NT2/D1 (cell line): ENCODE results near the gene PPP1R2B.

Experiments
- DNase-seq: peaks from one replicate; pipeline ENCODE4 v3.0.0-alpha.2; 2011; ENCODE audit warnings: low read depth, low spot score
- H3K27me3 ChIP-seq: 2 replicates; pipeline ENCODE4 v1.6.0; 2011; ENCODE audit warnings: mild to moderate bottlenecking; ENCODE audit not compliant: insufficient read length, insufficient read depth
- H3K36me3 ChIP-seq: 2 replicates; pipeline ENCODE4 v1.6.1; 2011; ENCODE audit warnings: mild to moderate bottlenecking, low read length, mixed read lengths; ENCODE audit not compliant: insufficient read depth, insufficient read length
- H3K4me1 ChIP-seq: 2 replicates; pipeline ENCODE4 v1.5.1; 2011; ENCODE audit not compliant: insufficient read depth, insufficient read length
- H3K4me3 ChIP-seq: 2 replicates; pipeline ENCODE4 v1.5.1; 2011; ENCODE audit warnings: low read depth; ENCODE audit not compliant: insufficient read length
- H3K9ac ChIP-seq: 2 replicates; pipeline ENCODE4 v1.6.0; 2011; ENCODE audit warnings: low read depth; ENCODE audit not compliant: insufficient read length
- H3K9me3 ChIP-seq: 2 replicates; pipeline ENCODE4 v1.5.1; 2011; ENCODE audit warnings: mild to moderate bottlenecking, low read length; ENCODE audit not compliant: insufficient read depth
- SUZ12 ChIP-seq: IDR thresholded peaks from 2 replicates; pipeline ENCODE4 v1.6.1; 2011; ENCODE audit not compliant: insufficient read length, insufficient read depth; ENCODE audit errors: extremely low read depth
- YY1 ChIP-seq: IDR thresholded peaks from 2 replicates; pipeline ENCODE4 v1.6.1; 2011; ENCODE audit not compliant: insufficient read length, insufficient read depth
- ZNF274 ChIP-seq: IDR thresholded peaks from 2 replicates; pipeline ENCODE4 v1.6.1; 2011; ENCODE audit warnings: mild to moderate bottlenecking, low read depth, low read length

The PPP1R2B gene

DNA sequence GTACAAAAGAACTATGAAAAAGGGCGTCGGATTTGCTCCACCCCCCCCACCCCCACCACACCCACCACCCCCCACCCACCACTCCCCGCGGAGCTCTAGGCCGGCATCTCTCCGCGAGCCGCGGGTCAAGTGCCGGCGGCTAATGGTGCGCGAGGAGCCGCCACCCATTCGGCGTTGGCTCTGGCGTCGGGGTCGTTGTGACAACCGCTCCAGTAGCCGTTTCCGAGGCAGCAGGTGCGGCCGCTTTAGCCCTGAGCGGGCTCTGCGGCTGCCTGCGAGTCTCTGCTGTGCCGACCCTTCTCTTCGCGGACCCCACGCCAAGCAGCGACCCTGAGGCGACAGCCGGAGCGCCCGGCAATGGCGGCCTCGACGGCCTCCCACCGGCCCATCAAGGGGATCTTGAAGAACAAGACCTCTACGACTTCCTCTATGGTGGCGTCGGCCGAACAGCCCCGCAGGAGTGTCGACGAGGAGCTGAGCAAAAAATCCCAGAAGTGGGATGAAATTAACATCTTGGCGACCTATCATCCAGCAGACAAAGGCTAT, at the start of gene PPP1R2B:
PPP1R2B (plus strand) TSS at position 90 of the 546 bp plus-strand sequence; CDS start at position 358, 268 bp downstream.
- H3K9ac ChIP-seq, result no peak within 1 kb of the TSS
- TF ChIP-seq SUZ12, result no peak
- TF ChIP-seq ZNF274, result no peak
- TF ChIP-seq YY1, result no peak

GRCh38 chr5:156800929-156801328, 49.2 kb upstream of the PPP1R2B start:
- DNase-seq, result no peak
- Histone ChIP-seq H3K9me3 (peaks cover 14% of the 10 kb centered on the region; the same call in 1 of the 2 replicates), H3K4me3 (no peak overlapping the region), H3K4me1 (no peaks in the 10 kb centered on the region), H3K27me3 (no peaks in the 10 kb centered on the region), H3K9ac (no peak overlapping the region), H3K36me3 (no peaks in the 10 kb centered on the region)
- no peak for TF ChIP-seq SUZ12
- TF ChIP-seq YY1, result no peak
- TF ChIP-seq ZNF274, result no peak

More for the DNA sequence above, at the start of gene PPP1R2B:
- no peak for DNase-seq
- no peaks in the 10 kb centered on the region for H3K36me3 ChIP-seq
- H3K4me3 ChIP-seq, result no peak within 1 kb of the TSS
- H3K9me3 ChIP-seq, result peaks cover 4% of the 10 kb centered on the region
- no peaks in the 10 kb centered on the region for H3K4me1 ChIP-seq
- H3K27me3 ChIP-seq, result no peaks in the 10 kb centered on the region

DNA sequence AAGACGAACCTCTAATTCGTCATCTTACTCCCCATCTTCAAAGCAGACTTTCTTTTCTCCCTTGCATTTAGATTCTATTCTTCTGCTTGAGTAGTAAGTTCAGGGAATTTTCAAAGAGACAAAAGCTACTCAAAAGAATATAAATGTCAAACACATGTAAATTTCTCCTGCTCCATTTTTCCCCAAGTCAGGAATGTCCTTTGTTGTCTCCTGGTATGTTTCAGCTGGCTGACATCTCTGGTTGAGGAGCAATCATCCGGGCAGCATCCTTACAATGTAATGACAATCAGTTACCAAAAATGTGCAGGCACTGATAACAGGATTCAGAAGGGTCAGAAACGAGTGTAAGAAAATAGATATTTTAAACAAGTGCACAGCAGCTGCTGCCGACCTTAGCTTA, 47.6 kb upstream of the PPP1R2B start:
- no peaks in the 10 kb centered on the region for H3K36me3 ChIP-seq
- peaks cover 14% of the 10 kb centered on the region; the same call in 1 of the 2 replicates for H3K9me3 ChIP-seq
- no peak overlapping the region for H3K4me3 ChIP-seq
- TF ChIP-seq SUZ12 (no peak), ZNF274 (no peak), YY1 (no peak)
- H3K27me3 ChIP-seq, result no peaks in the 10 kb centered on the region
- DNase-seq, result no peak
- no peak overlapping the region for H3K9ac ChIP-seq
- H3K4me1 ChIP-seq, result no peaks in the 10 kb centered on the region

DNA sequence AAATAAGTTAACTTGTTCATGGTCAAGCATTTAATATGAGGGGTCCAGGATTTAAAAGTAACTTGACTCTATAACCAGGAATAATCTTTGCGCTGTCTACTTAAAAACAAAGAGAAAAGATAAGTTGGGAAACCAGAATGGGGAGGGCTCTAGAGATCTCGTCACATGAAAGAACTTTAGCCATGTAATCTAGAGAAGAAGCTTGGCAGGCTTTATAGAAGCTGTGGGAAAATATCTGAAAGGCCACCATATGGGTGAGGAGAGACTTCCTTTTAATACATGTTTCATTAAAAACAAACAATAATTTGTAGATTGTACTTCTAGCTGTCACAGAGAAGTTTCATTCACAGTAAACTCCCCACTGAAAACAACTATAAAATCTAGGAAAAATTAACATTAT, 46.7 kb upstream of the PPP1R2B start:
- Histone ChIP-seq H3K9me3 (peaks cover 14% of the 10 kb centered on the region; the same call in 1 of the 2 replicates), H3K27me3 (no peaks in the 10 kb centered on the region), H3K36me3 (no peaks in the 10 kb centered on the region), H3K9ac (no peak overlapping the region), H3K4me3 (no peak overlapping the region), H3K4me1 (no peaks in the 10 kb centered on the region)
- no peak for DNase-seq
- TF ChIP-seq YY1 (no peak), SUZ12 (no peak), ZNF274 (no peak)

- H3K4me3 ChIP-seq, result no peak overlapping the region
- no peaks in the 10 kb centered on the region for H3K9me3 ChIP-seq
- TF ChIP-seq SUZ12, result no peak
- no peak for TF ChIP-seq YY1
- TF ChIP-seq ZNF274, result no peak
- DNase-seq, result no peak
- H3K4me1 ChIP-seq, result no peaks in the 10 kb centered on the region
- no peaks in the 10 kb centered on the region for H3K36me3 ChIP-seq
- H3K9ac ChIP-seq, result no peak overlapping the region
- H3K27me3 ChIP-seq, result no peaks in the 10 kb centered on the region
Measured at GRCh38 chr5:156812959-156813358, 37.1 kb upstream of the PPP1R2B start.

DNA sequence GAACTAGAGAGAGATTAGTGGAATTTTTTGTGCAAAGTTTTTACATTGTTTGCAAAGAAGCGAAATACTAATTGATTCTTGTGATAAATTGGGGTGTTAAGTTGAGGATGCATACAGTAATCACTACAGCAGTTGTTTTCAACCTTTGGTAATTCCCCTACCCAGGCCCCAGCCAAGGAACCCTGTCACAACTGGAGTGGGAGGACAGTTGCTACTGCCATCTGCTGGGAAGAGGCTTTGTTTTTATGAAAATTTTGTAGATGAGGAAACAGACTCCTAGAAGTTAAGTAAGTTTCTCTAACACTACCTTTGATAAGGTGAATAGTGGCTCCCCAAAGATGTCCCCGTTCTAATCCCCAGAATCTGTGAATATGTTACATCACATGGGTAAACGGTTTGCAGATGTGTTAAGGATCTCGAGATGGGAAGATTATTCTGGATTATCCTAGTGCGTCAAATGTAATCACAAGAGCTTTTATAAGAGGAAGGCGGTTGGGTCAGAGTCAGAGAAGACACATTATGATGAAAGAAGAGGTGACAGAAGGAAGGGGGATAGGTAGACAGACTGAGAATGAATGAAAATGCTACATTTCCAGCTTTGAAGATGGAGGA, 34.0 kb upstream of the PPP1R2B start:
- no peak for DNase-seq
- no peaks in the 10 kb centered on the region for H3K27me3 ChIP-seq
- H3K9ac ChIP-seq, result no peak overlapping the region
- no peaks in the 10 kb centered on the region for H3K36me3 ChIP-seq
- no peaks in the 10 kb centered on the region for H3K4me1 ChIP-seq
- TF ChIP-seq ZNF274 (no peak), YY1 (no peak), SUZ12 (no peak)
- H3K4me3 ChIP-seq, result no peak overlapping the region
- no peaks in the 10 kb centered on the region for H3K9me3 ChIP-seq

GRCh38 chr5:156819537-156819936, 30.6 kb upstream of the PPP1R2B start:
- no peaks in the 10 kb centered on the region for H3K36me3 ChIP-seq
- H3K9ac ChIP-seq, result no peak overlapping the region
- no peaks in the 10 kb centered on the region for H3K27me3 ChIP-seq
- no peaks in the 10 kb centered on the region for H3K9me3 ChIP-seq
- DNase-seq, result no peak
- H3K4me3 ChIP-seq, result no peak overlapping the region
- no peaks in the 10 kb centered on the region for H3K4me1 ChIP-seq
- no peak for TF ChIP-seq SUZ12
- no peak for TF ChIP-seq ZNF274
- no peak for TF ChIP-seq YY1
